Measurements from ENCODE around the gene OR10AD1.
"Not testable (repeated sequence)": the region's sequence is repeated elsewhere in the genome, so short reads cannot be mapped to it uniquely, and the experiment has no call there.

OR10AD1 gene

DNA sequence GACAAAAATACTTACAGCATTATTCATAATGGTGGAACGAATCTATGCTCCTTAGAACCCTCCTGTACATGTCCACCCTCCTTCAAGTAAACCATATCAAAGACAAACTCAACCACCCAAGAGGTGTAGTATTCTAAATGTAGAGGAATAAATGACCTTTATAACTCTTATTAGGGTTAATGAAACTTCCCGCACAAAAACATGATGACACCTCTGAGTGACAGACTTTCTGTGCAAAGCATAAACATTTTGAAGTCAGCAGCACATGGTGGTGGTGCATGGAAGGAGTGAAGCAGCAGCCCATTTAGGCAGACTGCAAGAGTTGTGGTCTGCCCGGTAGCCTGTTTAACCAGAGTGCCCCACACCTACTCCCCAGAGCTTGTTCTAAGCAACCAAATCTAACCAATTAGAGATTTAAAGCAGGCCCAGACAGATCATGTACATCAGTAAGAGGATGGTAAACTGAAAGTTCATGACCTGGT, 45.2 kb downstream of the OR10AD1 start:
- DNase-seq, result no peak

DNA sequence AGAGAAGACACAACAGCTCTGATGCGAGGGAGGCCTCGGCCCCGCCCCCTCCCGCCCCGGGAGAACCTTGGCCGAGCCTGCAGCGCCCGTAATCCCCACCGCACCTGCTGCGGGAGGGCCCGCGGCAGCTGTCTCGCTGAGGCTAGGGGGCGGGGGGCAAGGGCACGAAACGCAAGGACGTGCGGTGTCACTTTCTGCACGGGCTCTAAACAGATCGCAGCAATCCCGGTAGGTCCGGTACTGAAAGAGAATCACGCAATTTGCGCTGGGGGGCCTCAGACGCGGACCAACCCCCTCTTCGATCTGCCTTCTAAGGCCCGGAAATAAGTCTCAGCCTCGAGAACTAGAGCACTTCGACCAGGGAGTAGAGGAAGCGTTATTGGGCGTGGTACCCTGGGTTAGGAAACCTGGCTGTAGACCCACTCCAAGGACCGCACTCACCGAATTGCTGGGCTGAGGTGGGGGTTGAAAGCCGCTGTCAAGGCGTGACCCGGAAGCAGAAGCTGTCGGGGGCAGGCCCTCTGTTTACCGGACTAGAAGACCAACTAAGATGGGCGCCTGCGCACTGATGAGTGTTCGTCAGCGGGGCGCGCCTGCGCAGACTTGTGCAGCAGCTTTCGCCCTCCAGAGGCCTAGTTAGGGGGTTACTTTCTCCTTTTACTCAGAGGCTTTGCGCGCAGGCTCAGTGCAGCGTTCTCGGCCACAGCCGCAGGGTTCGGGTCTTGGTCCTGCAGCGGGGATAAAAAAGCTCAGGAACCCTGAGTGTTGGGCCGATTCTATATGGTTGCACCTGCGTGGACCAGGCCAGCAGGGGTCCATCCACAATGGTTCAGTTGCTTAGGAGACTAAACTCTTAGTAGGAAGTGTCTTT, 45.8 kb downstream of the OR10AD1 start, which contains the start of gene ASB8:
Gene ASB8 (minus strand): TSS at position 498 of the 871 bp plus-strand sequence. CDS start 4,019 bp downstream, outside the sequence.
- peak; percentile 90 to 98 for DNase-seq

- DNase-seq, result no peak
Observed at GRCh38 chr12:48156652-48157017, 46.5 kb downstream of the OR10AD1 start.

GRCh38 chr12:48155786-48156185, 47.3 kb downstream of the OR10AD1 start:
- DNase-seq, result not testable (repeated sequence)

Data from NCI-H446 (cell line).